Ammon's horn (tissue), 1 donor: ENCODE results near the gene IGF2.

Source experiments
- DNase-seq: peaks from one replicate; pipeline ENCODE4 v3.0.0-alpha.2; 2016; ENCODE audit warnings: low spot score

The IGF2 gene

GRCh38 chr11:2103668-2104523, 35.3 kb downstream of the IGF2 start:
- DNase-seq: no peak

GRCh38 chr11:2102883-2103213, 36.3 kb downstream of the IGF2 start:
- DNase-seq: no peak

GRCh38 chr11:2102132-2102882, 36.9 kb downstream of the IGF2 start:
- DNase-seq: no peak

GRCh38 chr11:2101171-2101675, 38.0 kb downstream of the IGF2 start:
- no peak for DNase-seq

DNA sequence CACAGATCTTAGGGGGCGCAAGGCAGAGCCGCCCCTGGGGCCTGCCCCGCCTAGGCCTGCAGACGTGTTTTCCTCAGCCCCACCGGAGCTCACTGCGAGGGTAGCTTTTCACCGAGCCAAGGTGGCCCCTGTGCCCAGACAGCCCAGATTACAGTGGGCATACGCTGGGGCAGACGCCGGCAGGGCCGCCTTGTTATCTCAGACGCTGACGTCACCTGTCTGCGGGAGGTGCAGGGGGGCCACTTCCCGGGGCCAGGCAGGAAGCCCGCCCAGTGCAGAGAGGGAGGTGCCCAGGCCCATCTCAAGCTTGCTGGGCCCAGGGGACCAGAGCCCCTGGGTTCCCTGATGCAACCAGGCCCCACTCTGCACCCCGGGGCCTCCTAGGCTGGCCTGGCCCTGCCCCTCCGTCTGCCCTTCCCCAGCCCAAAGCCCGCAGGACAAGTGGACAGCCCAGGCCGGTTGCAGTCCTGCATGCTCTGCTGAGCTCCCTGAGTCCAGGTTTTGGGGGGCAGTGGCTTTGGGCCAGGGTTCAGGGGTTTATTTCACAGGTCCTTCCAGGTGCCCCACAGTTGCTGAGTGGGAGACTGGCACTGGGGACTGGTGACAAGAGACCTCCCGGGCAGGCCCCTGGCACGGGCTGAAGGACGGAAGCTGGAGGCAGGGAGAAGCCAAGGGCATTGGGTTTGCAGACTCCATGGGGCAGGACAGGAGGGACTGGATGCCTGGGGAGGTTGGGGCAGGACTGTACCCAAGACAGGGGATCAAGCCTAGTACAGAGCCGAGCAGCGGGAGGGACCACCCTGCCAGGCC, 38.6 kb downstream of the IGF2 start:
- DNase-seq: no peak

- DNase-seq: no peak
Observed at GRCh38 chr11:2099516-2100349, 39.5 kb downstream of the IGF2 start.

- DNase-seq: no peak
Observed at GRCh38 chr11:2098691-2099515, 40.3 kb downstream of the IGF2 start.

GRCh38 chr11:2097998-2098690, 41.0 kb downstream of the IGF2 start:
- no peak for DNase-seq

DNA sequence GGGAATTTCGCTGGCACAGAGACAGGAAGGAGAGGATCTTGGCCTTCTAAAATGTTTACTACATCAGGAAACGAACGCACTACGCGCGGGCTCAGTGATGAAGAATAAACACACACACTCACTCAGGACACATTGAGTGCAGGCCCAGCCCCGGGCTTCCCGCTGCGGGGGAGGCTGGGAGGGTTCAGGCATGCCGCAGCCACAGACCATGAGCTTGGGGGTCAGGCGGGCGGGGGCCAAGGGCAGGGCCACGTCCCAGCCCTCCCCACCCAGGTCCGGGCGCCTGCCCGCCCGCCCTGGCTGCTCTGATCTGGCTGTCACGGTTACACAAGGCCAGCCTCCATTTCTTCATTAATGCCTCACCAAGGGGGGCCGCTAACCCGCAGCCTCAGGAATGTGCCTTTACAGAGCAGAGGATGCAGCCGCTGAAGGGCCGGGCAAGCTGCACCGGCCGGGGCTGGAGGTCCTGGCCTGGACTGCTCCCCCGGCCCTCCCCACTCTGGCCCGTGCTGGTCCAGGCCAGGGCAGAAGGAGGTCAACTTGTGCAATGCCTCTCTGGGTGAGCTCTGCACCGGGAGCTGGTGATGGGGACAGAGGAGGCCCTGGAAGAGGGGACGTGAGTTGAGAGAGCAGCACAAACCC, 41.7 kb downstream of the IGF2 start:
- DNase-seq: no peak

DNA sequence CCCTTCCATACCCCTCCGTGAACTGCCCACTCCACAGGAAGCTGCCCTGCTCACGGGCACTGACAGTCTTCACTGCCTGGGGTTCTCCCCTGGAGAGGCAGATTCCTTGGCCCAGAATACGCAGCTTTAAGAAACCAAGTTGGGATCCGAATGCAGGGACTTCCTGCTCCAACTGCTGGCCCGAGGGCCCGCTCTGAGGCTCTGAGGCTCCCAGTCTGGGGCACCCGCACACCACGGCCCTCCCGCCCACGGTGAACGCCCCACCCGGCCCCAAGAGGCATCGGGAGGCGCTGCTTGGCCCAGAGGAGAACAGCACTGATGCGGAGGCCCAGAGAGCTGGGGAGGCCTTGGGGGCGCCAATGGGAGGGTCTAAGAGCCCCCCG, 42.3 kb downstream of the IGF2 start:
- DNase-seq: no peak

DNA sequence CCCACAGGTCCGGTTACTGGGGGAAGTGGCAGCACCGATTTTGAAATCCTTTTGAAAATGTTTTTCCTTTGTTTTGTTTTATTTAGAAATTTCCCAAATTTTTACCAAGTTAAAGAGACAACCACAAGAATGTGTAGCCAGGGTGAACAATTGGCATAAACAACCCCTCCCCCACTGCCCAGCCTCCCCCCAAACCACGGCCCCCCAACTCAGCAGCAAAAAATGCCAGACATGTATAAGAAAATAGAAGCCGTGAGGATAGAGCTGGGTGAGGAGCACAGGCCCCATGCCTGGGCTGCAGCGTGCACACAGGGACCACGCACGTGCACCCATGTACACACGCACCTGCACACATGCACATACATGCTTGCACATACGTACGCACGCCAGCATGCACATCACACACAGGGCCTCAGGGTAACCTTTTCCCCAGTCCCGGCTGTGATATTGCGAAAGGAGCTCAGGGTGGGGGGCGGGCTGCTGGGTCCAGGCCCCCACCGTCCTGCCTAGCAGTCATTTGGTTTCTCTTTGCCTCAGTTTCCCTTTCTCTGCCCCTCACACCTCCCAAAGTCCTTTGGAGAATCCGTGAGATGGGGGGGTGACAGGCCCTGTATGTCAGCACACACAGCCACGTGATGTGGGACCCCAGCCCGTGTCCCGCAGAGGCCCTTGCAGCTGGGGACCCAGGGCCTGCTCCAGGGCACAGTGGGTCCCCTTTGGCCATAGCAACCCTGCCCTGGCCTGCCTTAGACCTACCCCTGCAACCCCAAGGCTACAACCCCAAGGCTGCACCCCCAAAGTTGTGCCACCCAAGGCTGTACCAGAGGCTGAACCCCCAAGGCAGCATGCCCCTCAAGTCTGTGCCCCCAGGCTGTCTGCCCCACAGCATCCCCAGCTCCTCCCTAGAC, 42.9 kb downstream of the IGF2 start:
- DNase-seq: no peak

- DNase-seq: no peak
Observed at GRCh38 chr11:2095542-2095941, 43.6 kb downstream of the IGF2 start.

- no peak for DNase-seq
Observed at GRCh38 chr11:2095198-2095520, 44.0 kb downstream of the IGF2 start.

GRCh38 chr11:2094354-2095197, 44.6 kb downstream of the IGF2 start:
- no peak for DNase-seq

DNA sequence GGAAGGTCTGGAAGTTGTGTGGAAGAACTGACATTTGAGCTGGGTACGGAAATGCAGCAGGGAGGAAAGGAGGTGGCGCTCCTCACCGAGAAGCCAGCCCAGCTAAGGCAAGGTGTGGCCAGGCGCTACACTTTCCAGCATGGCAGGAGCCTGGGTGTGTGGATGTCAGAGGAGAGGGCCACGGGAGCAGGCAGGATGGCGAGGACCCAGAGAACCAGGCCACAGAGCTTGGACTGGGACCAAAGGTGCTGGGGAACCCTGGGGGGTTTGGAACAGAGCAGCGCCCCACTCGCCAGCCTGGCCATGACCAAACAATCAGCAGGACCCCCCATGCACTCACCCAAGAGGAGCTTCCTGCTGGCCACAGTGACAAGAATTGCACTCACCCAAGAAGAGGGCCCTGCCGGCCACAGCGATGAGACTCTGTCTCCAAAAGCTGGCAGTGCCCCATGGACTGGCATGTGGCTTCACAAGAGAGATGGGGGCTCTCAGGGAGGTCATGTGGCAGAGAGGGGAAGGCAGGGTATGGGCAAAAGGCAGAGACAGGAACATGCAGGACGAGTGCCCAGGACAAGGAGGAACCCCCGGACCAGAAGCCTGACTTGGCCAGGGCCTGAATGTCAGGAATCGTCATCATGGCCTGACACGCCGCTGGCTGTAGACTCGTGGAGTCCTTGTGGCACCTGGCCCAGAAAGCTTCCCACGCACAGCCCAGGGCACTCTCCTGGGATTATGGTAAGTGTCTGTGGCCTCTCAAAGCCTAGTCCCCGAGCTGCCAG, 45.4 kb downstream of the IGF2 start:
- no peak for DNase-seq

DNA sequence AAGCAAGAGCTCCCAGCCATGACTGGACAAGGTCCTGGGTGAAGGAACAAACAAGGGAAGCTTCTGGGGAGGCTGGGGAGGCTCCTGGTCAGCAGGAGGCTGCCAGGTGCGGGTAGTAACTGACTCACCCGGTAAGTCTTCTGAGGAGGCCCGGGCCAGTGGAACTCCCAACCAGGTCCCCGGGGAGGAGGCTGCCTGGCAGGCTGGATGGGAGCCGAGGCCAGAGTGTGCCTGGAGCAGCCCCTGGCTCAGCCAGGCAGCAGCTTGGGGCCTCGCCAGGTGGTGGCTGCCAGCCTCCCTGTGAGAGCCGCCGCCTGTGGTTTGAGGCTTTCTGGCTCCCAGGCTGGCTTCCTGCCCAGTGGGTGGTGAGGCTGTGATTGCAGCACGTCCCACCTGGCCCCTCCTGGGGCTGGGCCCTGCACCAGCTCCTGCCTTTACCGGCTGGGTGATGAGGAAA, 46.2 kb downstream of the IGF2 start:
- DNase-seq: no peak

DNA sequence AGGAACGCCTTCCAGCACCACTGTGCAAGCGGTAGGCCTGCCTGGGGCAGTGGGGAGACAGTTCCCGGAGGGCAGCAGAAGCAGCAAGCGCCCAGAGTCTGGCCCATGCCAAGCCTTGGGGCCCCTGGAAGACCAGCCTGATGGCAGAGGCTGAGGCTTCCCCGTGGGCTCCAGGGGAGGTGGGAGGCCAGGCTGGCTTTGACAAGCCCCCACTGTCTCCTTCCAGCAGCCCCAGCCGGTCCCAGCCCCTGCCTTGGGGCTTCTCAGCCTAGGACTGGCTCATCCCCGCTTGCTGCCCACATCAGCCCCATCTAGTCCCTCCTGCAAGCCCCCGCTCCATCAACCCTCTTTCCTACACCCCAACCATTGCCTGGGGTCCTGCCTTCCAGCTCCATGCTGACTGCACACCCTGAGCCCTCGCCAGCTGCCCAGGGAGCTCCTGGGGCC, 46.7 kb downstream of the IGF2 start:
- DNase-seq: no peak
